B cell (primary cell): ENCODE data around the gene LRRC37A2. TPM values are rescaled to one million over a fixed set of nuclear protein-coding genes. Genes with fewer than 3 reads are reported as not detected.
"Not testable (repeated sequence)": the region's sequence is repeated elsewhere in the genome, so short reads cannot be mapped to it uniquely, and the experiment has no call there.

ENCODE experiments used
- ATAC-seq: fragments of 200-7000 bp; cut with Tn5 transposase; one replicate; pipeline ENCODE4 v1.10.0; 2021; ENCODE audit warnings: low read depth, mild to moderate bottlenecking, moderate number of reproducible peaks, moderate library complexity
- CTCF ChIA-PET: fragments of 350-600 bp; sonication (Branson Sonifier 250); formaldehyde crosslinking; loops from one replicate; lab custom pipeline; 2021; ENCODE audit warnings: antibody characterized with exemption, inconsistent platforms; lab: Charles Lee
- POLR2A ChIA-PET: fragments of 350-600 bp; sonication (Branson Sonifier 250); formaldehyde crosslinking; loops from one replicate; lab custom pipeline; 2021; ENCODE audit warnings: antibody characterized with exemption; lab: Charles Lee
- DNase-seq: peaks from one replicate; pipeline ENCODE4 v3.0.0; 2013
- H2AFZ ChIP-seq: 2 replicates; pipeline ENCODE4 v1.6.1; 2012; ENCODE audit warnings: mild to moderate bottlenecking, low read depth, low read length; ENCODE audit not compliant: insufficient read depth, poor library complexity, severe bottlenecking
- H3K27ac ChIP-seq, 2 donors: 1 replicate in 1 of 2; 2 replicates in 1 of 2; pipeline ENCODE4 v1.5.1; 2012 to 2013; ENCODE audit warnings: low read length in 2 of 2, mild to moderate bottlenecking in 2 of 2, moderate library complexity in 1 of 2
- H3K27me3 ChIP-seq, 4 experiments: fragments of 200-600 bp in 1 of 4; sonication (generic) in 1 of 4; replicated peaks in 1 of 4; 1 replicate in 2 of 4; 2 replicates in 2 of 4; pipeline versions ENCODE4 v1.6.1 to v1.7.0; 2013 to 2016; ENCODE audit warnings: low read length in 3 of 4, mild to moderate bottlenecking in 2 of 4, mixed read lengths in 1 of 4, moderate library complexity in 1 of 4; ENCODE audit not compliant: insufficient read depth in 4 of 4, control insufficient read depth in 3 of 4; ENCODE audit errors: control extremely low read depth in 1 of 4
- H3K36me3 ChIP-seq, 2 experiments: replicated peaks in 1 of 2; 1 replicate in 1 of 2; 2 replicates in 1 of 2; pipeline versions ENCODE4 v1.6.1 to v1.7.1; 2013; ENCODE audit warnings: low read length in 1 of 2; ENCODE audit not compliant: insufficient read depth in 2 of 2, control insufficient read depth in 1 of 2; ENCODE audit errors: control extremely low read depth in 1 of 2, extremely low read depth in 1 of 2
- H3K4me1 ChIP-seq, 2 donors: fragments of 200-600 bp in 1 of 2; sonication (generic) in 1 of 2; 1 replicate in 1 of 2; 2 replicates in 1 of 2; pipeline versions ENCODE4 v1.5.1 to v1.6.1; 2013 to 2017; ENCODE audit warnings: low read length in 2 of 2; ENCODE audit not compliant: control insufficient read depth in 2 of 2, insufficient read depth in 2 of 2
- H3K4me2 ChIP-seq: replicated peaks from 2 replicates; pipeline ENCODE3; 2012; ENCODE audit warnings: mild to moderate bottlenecking, low read depth, low read length; ENCODE audit not compliant: poor library complexity, severe bottlenecking
- H3K4me3 ChIP-seq, 5 experiments: fragments of 200-600 bp in 1 of 5; sonication (generic) in 1 of 5; 1 replicate in 3 of 5; 2 replicates in 2 of 5; pipeline versions ENCODE4 v1.5.1 to v1.7.0; 2011 to 2016; ENCODE audit warnings: low read length in 4 of 5, mild to moderate bottlenecking in 4 of 5, low read depth in 2 of 5, control low read depth in 1 of 5, moderate library complexity in 1 of 5; ENCODE audit not compliant: insufficient read depth in 1 of 5; ENCODE audit errors: control extremely low read depth in 1 of 5, extremely low read depth in 1 of 5
- H3K79me2 ChIP-seq: fragments of 200-600 bp; sonication (generic); one replicate; pipeline ENCODE4 v1.6.0; 2016; ENCODE audit warnings: low read length; ENCODE audit not compliant: control insufficient read depth, insufficient read depth
- H3K9ac ChIP-seq: fragments of 200-600 bp; sonication (generic); 2 replicates; pipeline ENCODE4 v1.6.1; 2017; ENCODE audit warnings: mild to moderate bottlenecking, low read length, moderate library complexity
- H3K9me3 ChIP-seq, 3 donors: one replicate each; pipeline versions ENCODE4 v1.6.1 to v1.7.1; 2013; ENCODE audit warnings: low read length in 2 of 3; ENCODE audit not compliant: control insufficient read depth in 2 of 3, insufficient read depth in 1 of 3; ENCODE audit errors: control extremely low read depth in 1 of 3
- H4K20me1 ChIP-seq: 2 replicates; pipeline ENCODE4 v1.6.0; 2012; ENCODE audit warnings: mild to moderate bottlenecking, low read length; ENCODE audit not compliant: insufficient read depth, control insufficient read depth, poor library complexity, severe bottlenecking
- H3K27ac Mint-ChIP-seq: one replicate; pipeline ENCODE4 v1.8.0; 2021; ENCODE audit warnings: mixed read lengths
- H3K27me3 Mint-ChIP-seq: one replicate; pipeline ENCODE4 v1.8.0; 2021; ENCODE audit warnings: mixed read lengths
- H3K4me1 Mint-ChIP-seq: one replicate; pipeline ENCODE4 v1.8.0; 2021; ENCODE audit warnings: mixed read lengths
- H3K4me3 Mint-ChIP-seq: one replicate; pipeline ENCODE4 v1.8.0; 2021; ENCODE audit warnings: mixed read lengths
- H3K9me3 Mint-ChIP-seq: one replicate; pipeline ENCODE4 v1.8.0; 2022; ENCODE audit warnings: mixed read lengths; ENCODE audit not compliant: insufficient read depth
- WGBS: methylation state at CpG from one replicate; pipeline ENCODE4 v1.1.5; 2013; ENCODE audit warnings: missing lambda C conversion rate; ENCODE audit not compliant: insufficient coverage; 5-methylcytosine and 5-hydroxymethylcytosine counted together
- intact Hi-C: fragments of 100-400 bp; cut with micrococcal nuclease; formaldehyde crosslinking; loops from one replicate; pipeline ENCODE4 v1.10.0; 2022
- polyA minus RNA-seq: library from RNA; depleted of rRNA, polyadenylated mRNA; stranded (reverse); fragments of >200 nt; gene quantifications from 2 replicates; pipeline ENCODE4 v1.2.3, GENCODE V29; 2012
- polyA plus RNA-seq: library from polyadenylated mRNA; depleted of rRNA; stranded (reverse); fragments of >200 nt; gene quantifications from 2 replicates; pipeline ENCODE4 v1.2.3, GENCODE V29; 2012
- total RNA-seq, 2 donors: library from RNA; stranded (reverse); fragments of 120-200 nt in 1 of 2; gene quantifications; 1 replicate in 1 of 2; 2 replicates in 1 of 2; pipeline versions ENCODE4 v1.2.3 to v1.2.4, GENCODE V29; 2013 to 2022

The LRRC37A2 gene
- 46.5 and 49.4 TPM in 2 replicates for total RNA-seq
- 18.2 TPM for total RNA-seq (2013)
- 9.9 and 17.8 TPM in 2 replicates for polyA plus RNA-seq
- polyA minus RNA-seq = 18.7 and 25.0 TPM in 2 replicates

DNA sequence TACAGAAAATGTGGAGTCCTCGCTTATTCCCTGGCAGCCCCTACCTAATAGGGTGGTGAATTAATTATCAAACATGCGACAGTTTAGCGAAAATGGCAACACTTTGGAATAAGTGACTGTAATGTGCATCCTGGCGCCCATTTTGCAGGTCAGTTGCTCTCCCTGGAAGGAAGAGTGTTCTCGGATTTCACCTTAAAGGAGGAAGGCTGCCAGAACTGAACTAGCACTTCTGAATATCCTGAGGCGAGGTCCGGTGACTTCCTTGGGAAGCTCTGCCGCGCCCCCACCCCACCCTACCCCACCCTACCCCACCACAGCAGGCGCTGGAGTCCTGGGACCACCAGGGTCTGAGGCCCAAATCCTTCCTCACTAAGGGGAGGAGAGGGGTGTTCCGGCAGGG is at the start of gene LRRC37A2:
Gene LRRC37A2, plus strand, starts transcription at position 301 of the 400 bp plus-strand sequence. CDS start 245 bp downstream, outside the sequence.
- H3K9me3 ChIP-seq, H3K27me3 Mint-ChIP-seq, H3K9me3 Mint-ChIP-seq, ATAC-seq, H2AFZ ChIP-seq, intact Hi-C loops, POLR2A ChIA-PET, H3K27me3 ChIP-seq, H3K4me1 Mint-ChIP-seq, CTCF ChIA-PET, H3K27ac Mint-ChIP-seq, H3K4me3 ChIP-seq, H3K79me2 ChIP-seq, H3K9ac ChIP-seq, H3K36me3 ChIP-seq, DNase-seq, H3K4me3 Mint-ChIP-seq, H4K20me1 ChIP-seq, H3K4me2 ChIP-seq, H3K4me1 ChIP-seq, H3K27ac ChIP-seq: not testable (repeated sequence)
- WGBS = no CpG with 5 or more reads among the region's 11 CpGs

DNA sequence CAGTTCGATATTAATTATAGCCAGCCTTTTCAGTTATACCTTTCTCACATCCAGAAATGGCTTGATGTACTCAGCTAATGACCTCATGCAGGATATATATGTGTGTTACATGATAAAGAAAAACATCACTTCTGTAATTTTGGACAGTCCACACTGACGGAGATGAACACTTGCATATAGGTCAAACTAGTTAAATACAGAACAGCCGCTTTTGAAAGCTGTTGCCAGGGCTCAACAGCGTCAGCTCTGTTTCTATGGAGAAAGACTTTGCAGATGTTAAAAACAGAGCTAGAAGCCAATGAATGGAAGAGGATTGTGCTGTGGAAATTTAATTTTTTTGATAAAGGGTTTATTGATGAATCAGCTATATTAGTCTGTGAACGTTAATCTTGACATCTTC is 44.6 kb upstream of the LRRC37A2 start:
- H3K27ac ChIP-seq, ATAC-seq, H3K9me3 Mint-ChIP-seq, H3K4me3 Mint-ChIP-seq, H3K27me3 Mint-ChIP-seq, H4K20me1 ChIP-seq, DNase-seq, H3K4me1 ChIP-seq, H3K79me2 ChIP-seq, POLR2A ChIA-PET, H3K4me2 ChIP-seq, H3K9me3 ChIP-seq, H3K36me3 ChIP-seq, H2AFZ ChIP-seq, intact Hi-C loops, CTCF ChIA-PET, H3K27ac Mint-ChIP-seq, H3K4me3 ChIP-seq, H3K4me1 Mint-ChIP-seq, H3K27me3 ChIP-seq, H3K9ac ChIP-seq: not testable (repeated sequence)
- WGBS = no CpG with 5 or more reads among the region's 5 CpGs

DNA sequence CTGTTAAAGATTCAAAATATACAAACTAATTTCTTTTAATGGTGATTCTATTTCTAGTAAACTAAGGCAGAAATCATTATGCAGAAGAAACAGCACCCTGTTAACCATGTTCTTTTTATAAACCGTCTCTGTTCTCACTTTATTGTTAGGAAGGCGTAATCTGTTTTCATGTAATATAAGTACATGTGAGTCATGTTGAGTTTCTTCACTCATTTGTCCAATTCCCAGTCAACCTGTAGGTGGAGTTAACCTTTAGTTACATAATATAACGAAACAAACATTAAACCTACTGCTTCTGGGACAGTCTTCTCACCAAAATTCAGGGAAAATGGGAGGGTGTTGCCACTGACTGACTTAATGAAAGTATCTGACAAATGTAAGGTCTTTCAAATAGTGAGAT is 37.8 kb upstream of the LRRC37A2 start:
- H3K9ac ChIP-seq, DNase-seq, CTCF ChIA-PET, POLR2A ChIA-PET, H3K4me3 Mint-ChIP-seq, H3K4me3 ChIP-seq, H3K79me2 ChIP-seq, H2AFZ ChIP-seq, H3K36me3 ChIP-seq, ATAC-seq, H3K27me3 Mint-ChIP-seq, H3K4me1 Mint-ChIP-seq, H3K27me3 ChIP-seq, H4K20me1 ChIP-seq, H3K4me2 ChIP-seq, H3K27ac ChIP-seq, H3K9me3 ChIP-seq, intact Hi-C loops, H3K4me1 ChIP-seq, H3K9me3 Mint-ChIP-seq, H3K27ac Mint-ChIP-seq: not testable (repeated sequence)
- no CpG with 5 or more reads among the region's 3 CpGs for WGBS

GRCh38 chr17:46475583-46475982 is 36.7 kb upstream of the LRRC37A2 start:
- intact Hi-C loops, H3K4me3 Mint-ChIP-seq, H3K9ac ChIP-seq, H3K4me3 ChIP-seq, H3K27me3 Mint-ChIP-seq, H3K79me2 ChIP-seq, H3K27me3 ChIP-seq, H3K4me1 ChIP-seq, H4K20me1 ChIP-seq, POLR2A ChIA-PET, H3K27ac Mint-ChIP-seq, H3K27ac ChIP-seq, H3K4me2 ChIP-seq, CTCF ChIA-PET, H3K9me3 Mint-ChIP-seq, H3K36me3 ChIP-seq, H3K9me3 ChIP-seq, H3K4me1 Mint-ChIP-seq, H2AFZ ChIP-seq: not testable (repeated sequence)
- ATAC-seq = peak; percentile 76
- DNase-seq = peak; percentile 59
- no CpG with 5 or more reads among the region's 2 CpGs for WGBS
